Bronchial smooth muscle cell (primary cell): ENCODE results near the gene SOX10. TPM values are rescaled to one million over a fixed set of nuclear protein-coding genes. Genes with fewer than 3 reads are reported as not detected.

ENCODE experiments used
- total RNA-seq: library from RNA; depleted of rRNA; stranded (reverse); fragments of >200 nt; gene quantifications from 2 replicates; pipeline ENCODE4 v1.2.1, GENCODE V29; 2014

SOX10 gene
- total RNA-seq, result not detected in 2 replicates

GRCh38 chr22:37983860-37984791 lies at the start of gene SOX10:
Gene SOX10, minus strand, starts transcription at chr22:37984555. Its CDS starts 771 bp downstream, at chr22:37983784.

GRCh38 chr22:37953437-37954179 lies 30.7 kb downstream of the SOX10 start, which contains the start of the genes C22orf23 and POLR2F:
Gene C22orf23, minus strand, starts transcription at chr22:37953601. Its CDS starts 452 bp downstream, at chr22:37953149.
Gene POLR2F, plus strand, starts transcription at chr22:37953699. Its CDS starts 89 bp downstream, at chr22:37953788.

Other genes with a start within 250 kb of the SOX10 start
- gene GCAT, start 176.6 kb downstream of the SOX10 start, total RNA-seq, result 15.0 and 24.3 TPM in 2 replicates
- gene GALR3, start 161.2 kb downstream of the SOX10 start, total RNA-seq, result not detected in 2 replicates
- 11.8 and 12.0 TPM in 2 replicates for gene ANKRD54, start 140.2 kb downstream of the SOX10 start, total RNA-seq
- 256 and 364 TPM in 2 replicates for gene EIF3L, start 135.1 kb downstream of the SOX10 start, total RNA-seq
- 8.4 and 10.2 TPM in 2 replicates for gene MICALL1, start 78.3 kb downstream of the SOX10 start, total RNA-seq
- 0.09 and 0.32 TPM in 2 replicates for gene C22orf23, start 31.0 kb downstream of the SOX10 start, total RNA-seq
- 64.2 and 72.6 TPM in 2 replicates for gene POLR2F, start 30.9 kb downstream of the SOX10 start, total RNA-seq
- 9.6 and 13.4 TPM in 2 replicates for gene PICK1, start 72.8 kb upstream of the SOX10 start, total RNA-seq
- gene SLC16A8, start 99.6 kb upstream of the SOX10 start, total RNA-seq, result 0.32 and 0.60 TPM in 2 replicates
- 0.69 and 1.1 TPM in 2 replicates for gene BAIAP2L2, start 126.1 kb upstream of the SOX10 start, total RNA-seq
- gene PLA2G6, start 197.3 kb upstream of the SOX10 start, total RNA-seq, result 17.8 and 37.4 TPM in 2 replicates
- gene MAFF, start 217.4 kb upstream of the SOX10 start, total RNA-seq, result 9.5 and 15.0 TPM in 2 replicates